Measurements from ENCODE around the gene EYA2.

- TF ChIP-seq, protein P1, sequence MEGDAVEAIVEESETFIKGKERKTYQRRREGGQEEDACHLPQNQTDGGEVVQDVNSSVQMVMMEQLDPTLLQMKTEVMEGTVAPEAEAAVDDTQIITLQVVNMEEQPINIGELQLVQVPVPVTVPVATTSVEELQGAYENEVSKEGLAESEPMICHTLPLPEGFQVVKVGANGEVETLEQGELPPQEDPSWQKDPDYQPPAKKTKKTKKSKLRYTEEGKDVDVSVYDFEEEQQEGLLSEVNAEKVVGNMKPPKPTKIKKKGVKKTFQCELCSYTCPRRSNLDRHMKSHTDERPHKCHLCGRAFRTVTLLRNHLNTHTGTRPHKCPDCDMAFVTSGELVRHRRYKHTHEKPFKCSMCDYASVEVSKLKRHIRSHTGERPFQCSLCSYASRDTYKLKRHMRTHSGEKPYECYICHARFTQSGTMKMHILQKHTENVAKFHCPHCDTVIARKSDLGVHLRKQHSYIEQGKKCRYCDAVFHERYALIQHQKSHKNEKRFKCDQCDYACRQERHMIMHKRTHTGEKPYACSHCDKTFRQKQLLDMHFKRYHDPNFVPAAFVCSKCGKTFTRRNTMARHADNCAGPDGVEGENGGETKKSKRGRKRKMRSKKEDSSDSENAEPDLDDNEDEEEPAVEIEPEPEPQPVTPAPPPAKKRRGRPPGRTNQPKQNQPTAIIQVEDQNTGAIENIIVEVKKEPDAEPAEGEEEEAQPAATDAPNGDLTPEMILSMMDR (conservative IDR thresholded peaks at IDR 0.05 in 1 of 2, IDR thresholded peaks at IDR 0.05 in 1 of 2; ENCODE audit: extremely low read depth in 1 of 2, insufficient read depth in 1 of 2, low read depth in 1 of 2, low read length in 2 of 2): no peak
- TF ChIP-seq EZH2 (IDR thresholded peaks at IDR 0.05; ENCODE audit: borderline replicate concordance, low read length): no peak
Observed at GRCh38 chr20:47097691-47098622, 203.3 kb downstream of the EYA2 start.

Data from mammary epithelial cell (primary cell).